Measurements from ENCODE around the gene SELP. TPM values are rescaled to one million over a fixed set of nuclear protein-coding genes. Genes with fewer than 3 reads are reported as not detected.

SELP gene
- total RNA-seq, 1 experiment from 2014 or later = not detected

- Histone ChIP-seq H2BK15ac (ENCODE audit: low read depth, low read length) (no peak overlapping the region), H2BK120ac (ENCODE audit: low read depth, low read length, poor library complexity, severe bottlenecking) (no peak overlapping the region), H2BK12ac (ENCODE audit: insufficient read length, low read depth, low read length) (no peak overlapping the region), H3K18ac (ENCODE audit: insufficient read length, low read depth, low read length) (no peak overlapping the region), H3K23ac (ENCODE audit: insufficient read length, low read depth, low read length) (no peak overlapping the region), H2AK5ac (ENCODE audit: insufficient read length, low read length) (no peak overlapping the region), H3K9me3 (ENCODE audit: control insufficient read depth, low read depth, low read length) (no peaks in the 10 kb centered on the region), H3K9ac (ENCODE audit: extremely low read depth, insufficient read length, low read length) (no peak overlapping the region), H3K27me3 (ENCODE audit: insufficient read depth, low read length) (no peaks in the 10 kb centered on the region), H2BK20ac (ENCODE audit: low read depth, low read length, poor library complexity, severe bottlenecking) (no peak overlapping the region), H4K8ac (replicated peaks; ENCODE audit: insufficient read length, low read depth, low read length) (no peak overlapping the region), H3T11ph (ENCODE audit: low read length) (no peak overlapping the region), H3K27ac (ENCODE audit: insufficient read length, low read depth, low read length) (no peak overlapping the region), H4K5ac (ENCODE audit: insufficient read length, low read depth, low read length) (no peak overlapping the region), H3K4ac (ENCODE audit: low read depth, low read length) (no peak overlapping the region), H3K79me1 (ENCODE audit: insufficient read depth, low read depth, low read length, poor library complexity, severe bottlenecking) (no peaks in the 10 kb centered on the region), H4K20me1 (ENCODE audit: control insufficient read depth, insufficient read depth, insufficient read length) (no peaks in the 10 kb centered on the region), H3K79me2 (ENCODE audit: insufficient read depth, low read length) (no peaks in the 10 kb centered on the region), H3K14ac (ENCODE audit: insufficient read depth, low read length) (no peak overlapping the region), H2BK5ac (ENCODE audit: insufficient read length, low read length) (no peak overlapping the region), H2AFZ (ENCODE audit: low read length) (no peak overlapping the region), H3K23me2 (ENCODE audit: insufficient read length, low read depth, low read length, poor library complexity, severe bottlenecking) (no peaks in the 10 kb centered on the region), H4K91ac (ENCODE audit: insufficient read length, low read depth, low read length) (no peak overlapping the region), H3K4me2 (ENCODE audit: insufficient read depth, insufficient read length, low read length) (no peak overlapping the region), H3K4me1 (ENCODE audit: insufficient read depth, low read length) (no peaks in the 10 kb centered on the region), H3K56ac (ENCODE audit: insufficient read length, low read depth, low read length) (no peak overlapping the region)
- no peaks in the 10 kb centered on the region for H3K36me3 Mint-ChIP-seq (ENCODE audit: insufficient read depth in 1 of 3, low read depth in 3 of 3)
- no peaks in the 10 kb centered on the region for H3K27me3 Mint-ChIP-seq (ENCODE audit: low read depth)
- no CpG with 5 or more reads among the region's 3 CpGs for WGBS (ENCODE audit: extremely low coverage, insufficient read length, low lambda C conversion rate)
- DNase-seq = no peak
- H3K9me3 Mint-ChIP-seq = no peaks in the 10 kb centered on the region
- TF ChIP-seq CTCF (conservative IDR thresholded peaks at IDR 0.05) = no peak
- no peaks in the 10 kb centered on the region for H3K4me1 Mint-ChIP-seq
- H3K27ac Mint-ChIP-seq = no peak overlapping the region
- H3K4me3 Mint-ChIP-seq = no peak overlapping the region
Observed at GRCh38 chr1:169538998-169539871, 90.7 kb downstream of the SELP start.

Other genes starting within 250 kb of the SELP start
- gene CCDC181, start 202.7 kb downstream of the SELP start, total RNA-seq (2021) = 2.9 TPM in 2 replicates
- 12.4 and 12.8 TPM in 2 replicates for gene SLC19A2, start 144.2 kb downstream of the SELP start, total RNA-seq (2021)
- gene F5, start 43.6 kb downstream of the SELP start, total RNA-seq (2021) = 0.04 TPM in 2 replicates
- gene SELL, start 81.5 kb upstream of the SELP start, total RNA-seq (2021) = not detected in 2 replicates
- gene SELE, start 104.0 kb upstream of the SELP start, total RNA-seq (2021) = not detected in 2 replicates
- gene METTL18, start 164.8 kb upstream of the SELP start, total RNA-seq (2021) = 8.0 and 8.7 TPM in 2 replicates

Measured in H9 (cell line).